ENCODE results near the gene ARHGEF3.

DNA sequence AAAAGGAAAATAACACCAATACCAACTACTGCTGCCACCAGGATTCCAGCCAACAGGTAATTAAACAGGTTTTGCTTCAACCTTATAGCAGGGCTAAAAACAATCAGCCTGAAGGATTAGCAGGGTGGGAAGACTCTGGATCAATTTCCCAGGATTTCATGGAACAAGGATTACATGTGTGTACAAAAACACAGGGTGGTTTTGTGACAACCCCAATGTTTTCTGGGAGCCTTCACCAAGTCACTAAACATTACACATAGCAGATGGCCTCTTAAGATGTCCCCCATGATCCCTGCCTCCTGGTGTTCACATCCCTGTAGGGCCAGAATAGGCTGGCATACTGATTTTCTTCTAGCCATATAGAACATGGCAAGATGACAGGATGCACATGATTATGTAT lies 42.8 kb upstream of the ARHGEF3 start:
- TF ChIP-seq, protein P1, sequence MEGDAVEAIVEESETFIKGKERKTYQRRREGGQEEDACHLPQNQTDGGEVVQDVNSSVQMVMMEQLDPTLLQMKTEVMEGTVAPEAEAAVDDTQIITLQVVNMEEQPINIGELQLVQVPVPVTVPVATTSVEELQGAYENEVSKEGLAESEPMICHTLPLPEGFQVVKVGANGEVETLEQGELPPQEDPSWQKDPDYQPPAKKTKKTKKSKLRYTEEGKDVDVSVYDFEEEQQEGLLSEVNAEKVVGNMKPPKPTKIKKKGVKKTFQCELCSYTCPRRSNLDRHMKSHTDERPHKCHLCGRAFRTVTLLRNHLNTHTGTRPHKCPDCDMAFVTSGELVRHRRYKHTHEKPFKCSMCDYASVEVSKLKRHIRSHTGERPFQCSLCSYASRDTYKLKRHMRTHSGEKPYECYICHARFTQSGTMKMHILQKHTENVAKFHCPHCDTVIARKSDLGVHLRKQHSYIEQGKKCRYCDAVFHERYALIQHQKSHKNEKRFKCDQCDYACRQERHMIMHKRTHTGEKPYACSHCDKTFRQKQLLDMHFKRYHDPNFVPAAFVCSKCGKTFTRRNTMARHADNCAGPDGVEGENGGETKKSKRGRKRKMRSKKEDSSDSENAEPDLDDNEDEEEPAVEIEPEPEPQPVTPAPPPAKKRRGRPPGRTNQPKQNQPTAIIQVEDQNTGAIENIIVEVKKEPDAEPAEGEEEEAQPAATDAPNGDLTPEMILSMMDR (IDR thresholded peaks at IDR 0.05; ENCODE audit: insufficient read depth, low read length): no peak
- no peak for TF ChIP-seq POLR2AphosphoS5 (IDR thresholded peaks at IDR 0.05; ENCODE audit: low read depth)
